ENCODE data around the gene GPR132.
"Not testable (repeated sequence)": the region's sequence is repeated elsewhere in the genome, so short reads cannot be mapped to it uniquely, and the experiment has no call there.

- not testable (repeated sequence) for TF ChIP-seq POLR2A, CTCF (IDR thresholded peaks at IDR 0.05)
Observed at GRCh38 chr14:105035616-105036015, 29.6 kb downstream of the GPR132 start.

Measured in prostate gland (tissue), 2 donors.